ENCODE data around the gene CST4.
"Not testable (repeated sequence)": the region's sequence is repeated elsewhere in the genome, so short reads cannot be mapped to it uniquely, and the experiment has no call there.

CST4 gene

DNA sequence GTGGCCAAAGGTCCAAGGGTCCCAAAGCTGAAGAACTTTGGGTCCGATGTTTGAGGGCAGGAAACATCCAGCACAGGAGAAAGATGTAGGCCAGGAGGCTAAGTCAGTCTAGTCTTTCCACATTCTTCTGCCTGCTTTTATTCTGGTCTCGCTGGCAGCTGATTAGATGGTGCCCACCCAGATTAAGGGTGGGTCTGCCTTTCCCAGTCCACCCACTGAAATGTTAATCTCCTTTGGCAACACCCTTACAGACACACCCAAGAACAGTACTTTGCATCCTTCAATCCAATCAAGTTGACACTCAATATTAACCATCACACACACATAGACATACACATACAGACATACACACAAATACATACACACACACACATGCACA is 29.2 kb downstream of the CST4 start:
- not testable (repeated sequence) for DNase-seq

DNA sequence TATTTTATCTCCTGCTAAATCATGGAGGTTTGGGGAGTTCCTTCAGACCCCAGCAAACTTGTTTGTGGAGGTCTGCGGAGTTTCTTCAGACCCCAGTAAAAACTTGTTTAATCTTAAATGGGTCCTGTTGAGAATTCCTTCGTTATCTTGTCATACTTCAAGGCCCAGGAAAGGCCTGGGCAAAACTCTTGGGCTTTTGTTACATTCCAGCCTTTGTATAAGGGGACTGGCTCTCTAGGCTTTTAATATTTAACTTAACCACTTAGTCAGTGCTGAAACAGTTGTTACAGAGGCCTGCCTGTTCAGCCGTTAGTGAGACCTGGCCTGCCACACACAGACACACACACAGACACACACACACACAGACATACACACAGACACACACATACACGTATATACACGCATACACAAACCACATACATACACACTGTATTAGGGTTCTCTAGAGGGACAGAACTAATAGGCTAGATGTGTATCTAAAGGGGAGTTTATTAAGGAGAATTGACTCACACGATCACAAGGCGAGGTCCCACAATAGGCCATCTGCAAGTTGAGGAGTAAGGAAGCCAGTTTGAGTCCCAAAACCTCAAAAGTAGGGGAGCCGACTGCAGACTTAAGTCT is 29.7 kb downstream of the CST4 start:
- no peak for DNase-seq

- no peak for DNase-seq
Observed at GRCh38 chr20:23658336-23658735, 30.5 kb downstream of the CST4 start.

DNA sequence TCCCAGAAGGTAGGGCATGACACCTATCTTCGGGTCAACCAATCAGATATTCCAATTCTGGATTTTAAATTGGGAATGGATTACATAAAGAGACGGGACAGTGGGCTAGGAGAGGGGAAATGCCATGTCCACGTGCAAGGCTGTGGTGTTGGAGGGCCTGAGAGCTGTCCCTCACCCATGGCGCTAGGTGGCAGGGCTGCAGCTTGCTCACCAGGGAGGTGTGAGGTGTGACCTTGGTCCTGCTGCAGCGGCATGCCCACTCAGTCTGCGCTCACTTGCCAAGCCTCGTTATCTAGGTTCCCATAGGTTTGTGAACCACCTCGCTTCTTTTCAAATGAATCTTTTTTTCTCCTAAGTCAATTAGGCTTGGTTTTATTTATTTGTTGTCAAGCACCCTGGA is 31.6 kb downstream of the CST4 start:
- DNase-seq = no peak

- no peak for DNase-seq
Observed at GRCh38 chr20:23656372-23656771, 32.5 kb downstream of the CST4 start.

DNA sequence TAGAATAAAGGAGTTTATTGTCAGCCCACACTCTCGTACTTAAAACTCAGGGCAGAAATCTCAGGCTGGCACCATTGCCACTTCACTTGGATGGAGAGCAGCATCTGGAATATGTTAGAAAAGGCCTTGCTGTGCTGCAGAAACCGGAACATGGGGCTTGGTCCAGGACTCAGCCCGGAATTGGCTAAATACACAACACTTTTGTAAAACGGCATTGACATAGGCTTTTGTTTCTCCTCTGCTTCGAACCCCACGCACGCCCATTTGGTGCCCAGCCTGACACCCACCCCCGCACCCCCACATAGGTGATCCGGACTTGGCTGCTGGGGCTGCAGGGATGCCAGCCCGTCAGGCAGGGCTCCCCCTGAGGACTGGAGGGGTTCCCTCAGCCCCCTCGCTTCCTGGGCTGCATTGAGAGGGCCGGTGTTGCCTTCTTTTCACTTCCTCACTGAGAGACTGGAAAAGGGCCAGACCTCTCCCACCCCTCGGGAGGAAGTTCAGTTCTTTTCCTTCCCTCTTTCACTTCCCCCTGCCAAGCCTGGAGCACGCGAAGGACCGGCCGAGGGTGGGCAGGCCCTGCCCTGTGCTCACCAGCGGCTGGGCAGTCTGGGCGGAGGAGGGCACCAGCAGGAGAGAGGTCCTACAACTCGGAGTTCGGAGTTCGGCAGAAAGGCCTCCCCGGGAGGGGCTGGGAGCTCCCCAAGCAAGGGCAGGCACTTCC is 33.2 kb downstream of the CST4 start:
- DNase-seq = no peak

- no peak for DNase-seq
Observed at GRCh38 chr20:23654717-23655116, 34.1 kb downstream of the CST4 start.

GRCh38 chr20:23654000-23654399 is 34.8 kb downstream of the CST4 start:
- DNase-seq = no peak

DNA sequence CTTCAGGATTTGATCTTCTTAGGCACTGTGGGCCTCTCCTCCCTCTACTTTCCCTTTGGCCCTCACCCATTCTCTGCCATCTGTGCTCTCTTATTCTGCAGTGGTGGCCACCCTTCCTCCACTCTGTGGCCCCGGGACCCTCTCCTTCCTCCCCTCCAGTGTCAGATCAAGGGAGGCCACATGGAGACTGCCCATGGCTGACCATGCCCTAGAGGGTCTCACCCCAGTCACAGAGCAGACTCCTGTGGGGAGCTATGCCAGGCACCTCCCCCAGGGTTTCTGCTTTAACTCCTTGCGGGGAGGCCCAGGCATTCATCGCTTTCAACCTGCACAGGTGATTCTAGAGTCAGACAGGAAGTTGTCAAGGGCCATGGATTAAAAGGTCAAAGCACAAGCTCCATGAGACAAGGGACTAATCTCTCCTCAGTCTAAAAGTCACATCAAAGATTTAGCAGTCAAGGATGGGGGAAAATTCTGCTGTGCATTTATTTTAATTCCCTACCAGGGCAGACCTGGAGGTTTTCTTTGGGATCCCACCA is 35.4 kb downstream of the CST4 start:
- DNase-seq = no peak

- no peak for DNase-seq
Observed at GRCh38 chr20:23652926-23653325, 35.9 kb downstream of the CST4 start.

DNA sequence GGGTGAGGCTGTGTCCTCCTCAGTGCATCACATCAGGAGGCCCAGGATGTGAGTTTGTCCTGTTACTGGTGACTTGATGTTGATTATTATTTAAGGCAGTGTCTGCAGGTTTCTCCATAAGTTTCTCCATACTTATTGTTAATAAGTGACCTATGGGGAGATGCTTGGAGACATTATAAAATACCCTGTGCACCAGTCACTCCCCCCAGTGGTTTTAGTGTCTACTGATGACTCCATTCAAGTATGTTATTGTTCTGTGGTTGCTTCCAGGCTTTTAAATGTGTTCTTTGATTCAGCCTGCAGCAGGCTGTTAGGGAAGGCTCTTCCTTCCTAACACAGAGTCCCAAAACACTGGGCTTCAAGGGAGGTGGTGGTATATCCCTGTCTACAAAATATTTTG is 36.5 kb downstream of the CST4 start:
- DNase-seq = no peak

- DNase-seq = no peak
Observed at GRCh38 chr20:23651117-23651516, 37.7 kb downstream of the CST4 start.

DNA sequence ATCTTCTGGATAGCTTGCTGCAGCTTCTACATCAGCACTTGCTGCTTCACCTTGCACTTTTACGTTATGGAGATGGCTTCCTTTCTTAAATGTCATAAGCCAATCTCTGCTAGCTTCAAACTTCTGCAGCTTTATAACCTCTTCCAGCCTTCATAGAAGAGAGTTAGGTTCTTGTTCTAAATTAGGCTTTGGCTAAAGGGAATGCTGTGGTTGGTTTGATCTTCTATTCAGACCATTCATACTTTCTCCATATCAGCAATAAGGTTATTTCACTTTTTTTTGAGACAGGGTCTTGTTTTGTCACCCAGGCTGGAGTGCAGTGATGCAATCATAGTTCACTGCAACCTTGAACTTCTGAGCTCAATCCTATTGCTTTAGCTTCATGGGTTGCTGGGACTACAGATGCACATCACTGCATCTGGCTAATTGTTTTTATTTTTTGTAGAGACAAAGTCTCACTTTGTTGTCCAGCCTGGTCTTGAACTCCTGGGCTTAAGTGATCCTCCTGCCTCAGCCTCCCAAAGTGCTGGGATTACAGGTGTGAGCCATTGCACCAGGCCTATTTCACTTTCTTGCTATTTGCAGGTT is 38.9 kb downstream of the CST4 start:
- no peak for DNase-seq

GRCh38 chr20:23649242-23649641 is 39.6 kb downstream of the CST4 start:
- no peak for DNase-seq

- DNase-seq = no peak
Observed at GRCh38 chr20:23647346-23647745, 41.5 kb downstream of the CST4 start.

DNA sequence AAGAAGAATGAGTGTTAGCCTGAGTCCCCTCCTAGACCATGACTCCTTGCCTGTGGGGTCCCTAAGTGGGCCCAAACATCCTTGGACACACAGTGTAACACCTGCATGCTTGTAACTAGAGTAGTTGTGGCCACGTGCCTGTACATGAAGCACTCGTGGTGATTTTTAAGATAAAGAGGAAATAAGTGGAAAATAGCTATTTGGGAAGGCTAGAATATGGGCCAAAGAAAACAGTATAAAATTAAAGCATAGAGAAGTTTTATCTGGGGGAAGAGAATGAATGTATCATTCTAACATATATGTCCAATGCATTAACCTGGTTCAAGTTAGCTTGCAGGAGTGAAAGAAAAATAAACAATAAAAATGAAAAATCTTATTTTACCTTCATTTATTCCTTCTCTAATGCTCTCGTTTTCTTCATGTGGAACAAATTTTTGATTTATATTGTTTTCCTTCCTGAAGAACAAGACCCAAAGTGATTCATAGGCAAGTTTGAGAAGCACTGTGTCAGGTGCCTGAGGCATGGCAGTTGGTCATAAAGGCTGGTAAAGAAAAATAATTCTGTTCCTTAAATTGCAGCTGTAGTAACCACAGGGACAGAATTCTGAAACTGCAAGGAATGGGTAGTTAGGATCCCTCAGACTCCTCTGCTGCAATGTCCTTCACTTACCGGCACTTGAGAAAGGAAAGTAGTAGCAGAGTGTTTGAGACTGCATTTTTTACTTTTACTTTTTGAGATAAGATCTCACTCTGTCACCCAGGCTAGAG is 42.5 kb downstream of the CST4 start:
- DNase-seq = no peak

DNA sequence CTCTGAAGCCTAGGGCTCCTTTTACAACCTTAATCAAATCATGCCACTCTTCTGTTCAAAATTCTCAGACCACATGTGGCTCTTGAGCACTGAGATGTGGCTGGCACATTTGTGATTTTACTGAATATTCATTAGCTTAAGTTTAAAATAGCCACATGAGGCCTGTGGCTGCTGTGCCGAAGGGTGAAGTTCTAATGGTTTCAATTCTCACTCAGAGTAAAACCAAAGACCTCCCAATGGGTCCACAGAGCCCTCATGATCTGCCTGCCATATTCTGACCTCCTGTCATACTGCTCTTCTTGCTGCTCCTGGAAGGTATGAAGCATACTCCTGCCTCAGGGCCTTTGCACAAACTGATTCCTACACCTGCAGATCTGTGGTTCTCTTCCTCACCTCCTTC is 43.3 kb downstream of the CST4 start:
- no peak for DNase-seq

GRCh38 chr20:23644164-23644563 is 44.7 kb downstream of the CST4 start:
- DNase-seq = no peak

- DNase-seq = no peak
Observed at GRCh38 chr20:23643659-23644058, 45.2 kb downstream of the CST4 start.

DNA sequence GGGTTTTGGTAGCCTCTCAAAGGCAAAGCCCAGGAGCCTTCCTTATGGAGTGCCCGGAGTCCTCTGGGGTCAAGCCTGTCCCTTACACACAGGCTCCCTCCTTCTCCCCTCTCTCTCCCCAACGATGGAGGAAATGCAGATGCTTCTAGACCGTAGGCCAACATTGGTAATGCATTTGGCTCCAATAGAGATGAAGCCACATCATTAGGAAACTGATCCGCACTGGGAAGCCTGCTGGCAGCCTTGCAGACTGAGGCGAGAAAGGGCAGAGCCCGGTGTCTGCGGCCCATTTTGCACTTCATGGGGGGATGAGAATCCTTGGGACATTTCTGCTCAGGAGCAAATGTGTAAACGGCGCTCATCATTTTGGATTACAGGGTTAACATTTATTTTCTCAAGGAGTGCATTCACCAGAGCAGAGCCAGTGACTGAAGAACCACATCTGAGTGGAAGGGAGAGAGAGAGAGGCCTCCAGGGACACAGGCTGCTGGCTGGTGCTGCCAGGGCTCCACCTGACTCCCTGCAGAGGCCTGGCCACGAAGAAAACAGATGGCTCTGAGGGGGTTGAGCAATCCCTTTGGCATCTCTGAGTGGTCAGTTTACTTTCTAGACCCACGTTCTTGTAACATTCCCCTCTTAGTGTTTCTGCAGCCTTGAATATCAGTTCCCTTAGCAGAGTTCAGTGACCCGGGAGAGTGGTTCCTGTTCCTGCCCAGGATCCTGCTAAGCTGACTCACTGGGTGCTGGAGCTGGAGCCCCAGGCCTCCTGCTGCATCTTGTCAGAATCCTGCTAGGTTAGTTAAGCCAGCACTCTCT is 46.7 kb downstream of the CST4 start:
- DNase-seq = no peak

DNA sequence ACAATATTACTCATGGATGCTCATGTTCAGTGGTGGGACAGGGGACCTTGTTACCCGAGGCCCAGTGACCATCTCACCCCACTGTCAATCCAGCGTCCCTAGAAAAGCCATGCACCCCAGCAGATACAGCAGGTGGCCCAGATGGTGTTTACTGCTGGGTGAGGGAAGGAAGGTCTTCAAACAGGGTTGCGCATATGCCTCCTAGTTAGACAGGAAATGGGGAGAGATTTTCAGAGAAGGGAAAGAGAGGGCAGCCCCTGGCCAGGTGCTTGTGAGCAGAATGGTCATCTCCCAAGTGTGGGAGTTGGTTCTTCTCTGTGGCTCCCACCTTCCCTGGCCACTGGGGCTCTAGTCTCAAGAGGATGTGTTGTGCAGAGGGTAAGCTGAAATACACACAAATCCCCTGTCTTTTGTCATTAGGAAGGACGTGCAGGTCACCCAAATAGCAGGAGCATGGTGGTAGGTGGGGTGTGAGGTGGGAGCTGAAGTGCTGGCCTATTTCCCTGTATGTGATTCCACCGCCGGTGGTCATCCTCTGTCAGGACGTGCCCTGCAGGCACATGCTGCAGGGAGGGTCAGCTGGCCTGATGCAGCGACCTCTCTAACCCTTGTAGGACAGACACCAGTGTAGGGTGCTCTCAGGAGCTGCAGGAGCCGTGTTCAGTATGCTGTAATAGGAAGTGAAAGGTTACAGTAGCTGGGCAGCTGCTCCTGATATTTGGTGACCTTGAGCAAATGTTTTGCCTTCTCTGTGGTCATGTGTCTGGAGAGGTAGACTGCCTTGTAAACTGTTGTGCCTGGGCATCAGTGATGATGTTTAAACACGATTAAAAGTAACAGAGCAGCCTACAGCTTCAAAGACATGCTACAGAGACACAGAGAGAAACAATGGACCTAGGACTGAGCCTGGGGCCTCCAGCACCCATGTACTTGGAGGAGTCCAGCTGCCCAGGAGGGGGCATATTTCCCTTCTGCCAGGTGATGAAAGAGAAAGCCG is 47.9 kb downstream of the CST4 start:
- DNase-seq = no peak
